ENCODE results near the gene TBC1D22A.

DNA sequence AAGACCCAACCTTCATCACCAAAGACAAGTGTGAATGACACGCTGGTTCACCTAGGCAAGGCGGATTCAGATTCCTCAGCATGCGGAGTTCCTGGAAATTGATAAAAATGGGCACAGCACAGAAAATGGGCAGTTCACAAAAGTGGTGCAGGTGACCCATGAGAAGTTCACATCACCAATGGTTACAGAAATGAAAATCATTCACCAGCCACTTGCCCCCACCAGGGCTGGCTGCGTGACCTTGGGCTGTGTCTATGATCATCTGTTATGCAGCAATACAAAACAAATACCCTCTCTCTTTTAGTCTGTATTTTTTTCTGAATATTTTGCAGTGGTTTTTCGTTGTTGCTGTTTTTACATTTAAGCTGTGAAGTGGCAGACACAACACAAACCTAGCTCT, 415.9 kb downstream of the TBC1D22A start:
- TF ChIP-seq CTCF (IDR thresholded peaks at IDR 0.05; ENCODE audit: low read length), result no peak
- no peak for TF ChIP-seq EZH2 (IDR thresholded peaks at IDR 0.05; ENCODE audit: borderline replicate concordance, low read length)
